GM19023 (cell line): ENCODE data around the gene AOPEP.

Experiments
- ATAC-seq: cut with Tn5 transposase; IDR thresholded peaks from one replicate; pipeline ENCODE4 v1.9.1; 2021; ENCODE audit warnings: mild to moderate bottlenecking, moderate library complexity; ENCODE audit not compliant: unreplicated experiment

The AOPEP gene

GRCh38 chr9:95102001-95102433 is 375.5 kb downstream of the AOPEP start:
- no peak for ATAC-seq

DNA sequence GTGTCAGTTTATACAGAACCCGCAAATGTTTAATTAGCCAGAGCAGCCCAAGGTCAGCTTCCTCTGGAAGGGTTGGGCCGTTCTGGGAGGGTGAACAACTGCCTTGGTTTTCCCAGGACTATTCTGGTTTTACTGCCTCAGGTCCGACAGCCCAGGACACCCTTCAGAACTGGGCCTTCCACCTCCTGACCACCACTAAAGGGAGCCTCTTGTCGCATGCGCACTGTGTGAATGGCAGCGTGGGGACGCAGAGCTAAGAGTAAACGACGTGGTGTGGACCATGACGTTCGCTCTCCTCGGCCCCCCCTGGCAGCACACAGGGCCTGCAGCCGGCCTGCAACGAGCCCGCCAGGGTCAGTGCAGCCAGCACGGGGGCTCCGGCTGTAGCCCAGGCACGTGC is 376.1 kb downstream of the AOPEP start:
- no peak for ATAC-seq

GRCh38 chr9:95103281-95103771 is 376.8 kb downstream of the AOPEP start:
- no peak for ATAC-seq

DNA sequence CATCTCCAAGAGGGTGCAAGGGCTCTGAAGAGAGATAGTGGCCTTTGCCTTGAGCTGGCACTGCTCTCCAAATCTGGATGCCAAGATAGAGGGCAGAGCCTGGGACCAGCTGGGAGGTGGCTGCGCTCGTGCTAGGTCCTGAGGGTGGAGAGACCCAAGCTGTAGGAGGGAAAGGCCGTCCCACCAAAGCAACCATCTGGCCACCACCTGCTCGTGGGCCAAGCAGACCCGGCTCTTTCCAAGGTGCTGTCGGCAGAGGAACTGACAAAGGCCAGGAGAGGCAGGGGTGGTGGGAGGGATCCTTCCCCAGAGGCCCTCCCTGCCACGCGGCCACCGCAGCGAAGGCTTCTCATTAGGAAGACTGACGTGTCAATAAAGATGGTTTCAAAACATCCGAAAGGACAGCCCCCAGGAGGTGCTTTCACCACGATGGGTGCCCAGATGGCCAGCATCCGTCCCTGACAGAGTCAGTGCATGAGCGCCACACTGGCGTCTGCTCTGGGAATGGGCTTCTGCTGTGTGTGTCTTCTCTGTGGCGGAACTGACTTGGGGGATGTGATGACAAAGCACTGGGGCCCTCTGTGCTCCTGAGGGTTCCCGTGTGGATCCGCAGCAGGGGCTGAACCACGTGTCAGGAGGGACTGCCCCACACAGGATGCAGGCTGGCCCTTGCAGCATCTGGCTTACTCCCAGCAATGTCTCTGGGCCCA is 377.5 kb downstream of the AOPEP start:
- no peak for ATAC-seq

- no peak for ATAC-seq
Measured at GRCh38 chr9:95104581-95104960, 378.1 kb downstream of the AOPEP start.

DNA sequence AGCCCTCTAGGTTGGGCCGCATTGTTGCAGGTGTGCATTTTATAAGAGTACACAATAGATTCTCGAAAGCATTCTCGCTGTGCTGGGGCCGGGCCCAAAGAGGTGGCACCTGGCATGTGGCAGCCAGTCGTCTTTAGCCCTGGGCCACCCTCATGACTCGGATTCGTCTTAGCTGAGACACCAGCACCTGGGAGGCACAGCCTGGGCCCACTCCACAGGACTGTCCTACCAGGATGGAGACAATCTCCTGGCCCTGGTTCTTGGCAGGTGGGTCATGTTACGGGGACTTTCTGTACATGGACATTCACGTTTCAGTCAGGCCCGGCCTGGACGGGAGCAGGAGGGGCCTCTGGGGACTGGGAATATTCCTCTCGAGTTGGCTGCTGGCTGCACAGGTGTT is 378.5 kb downstream of the AOPEP start:
- ATAC-seq, result no peak

- ATAC-seq, result no peak
Measured at GRCh38 chr9:95105519-95106287, 379.2 kb downstream of the AOPEP start.

DNA sequence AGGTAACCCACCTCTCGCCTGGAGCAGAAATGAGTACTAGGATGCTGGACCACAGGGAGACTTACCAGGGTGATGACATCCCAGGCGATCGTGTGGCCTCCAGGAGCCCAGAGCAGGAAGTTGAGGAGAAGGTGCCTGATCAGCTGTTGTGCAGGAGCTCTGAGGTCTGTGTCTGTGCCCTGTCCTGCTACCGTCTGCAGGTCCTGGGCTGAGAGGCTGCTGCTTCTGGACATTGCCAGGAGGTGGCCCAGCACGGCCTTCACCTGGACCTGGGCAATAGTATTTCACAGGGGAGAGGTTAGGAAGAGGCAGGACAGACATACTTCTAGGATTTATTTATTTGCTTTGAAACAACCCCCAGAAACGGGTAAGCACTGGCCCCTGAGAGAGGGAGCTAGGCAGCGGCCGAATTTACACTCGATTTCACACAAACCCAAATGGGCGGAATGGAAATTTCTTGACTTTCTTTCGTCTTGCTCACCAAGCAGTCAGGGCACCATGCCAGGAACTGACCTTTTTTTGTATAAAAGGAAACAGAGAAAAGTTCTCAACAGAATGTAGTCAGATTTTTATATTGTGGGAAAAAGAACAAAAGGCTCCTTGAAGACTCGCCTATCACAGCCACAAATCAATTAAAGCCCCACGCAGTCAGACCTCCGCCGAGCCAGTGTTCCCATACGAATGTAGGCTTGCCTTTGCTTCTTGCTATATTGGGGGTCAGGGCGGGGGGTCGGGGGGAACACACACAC is 380.7 kb downstream of the AOPEP start:
- ATAC-seq, result no peak

DNA sequence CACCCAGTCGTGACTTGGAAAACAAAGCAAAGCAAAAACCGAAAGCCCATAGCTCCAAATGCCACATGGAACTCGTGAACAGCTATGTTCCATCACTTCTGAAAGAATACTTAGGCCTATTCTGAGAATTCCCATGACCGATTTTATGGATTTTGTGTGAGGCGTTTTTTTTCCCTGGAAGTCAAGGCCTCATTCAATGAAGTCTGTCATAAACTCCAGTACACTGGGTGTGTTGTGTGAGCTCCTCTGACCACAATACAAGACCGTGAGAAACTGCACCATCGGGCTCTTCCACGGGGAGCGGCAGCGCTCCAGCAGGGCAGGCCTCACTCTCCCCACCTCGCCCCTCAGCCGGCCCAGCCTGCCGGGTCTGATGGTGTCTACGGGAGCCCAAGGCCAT is 381.5 kb downstream of the AOPEP start:
- no peak for ATAC-seq

DNA sequence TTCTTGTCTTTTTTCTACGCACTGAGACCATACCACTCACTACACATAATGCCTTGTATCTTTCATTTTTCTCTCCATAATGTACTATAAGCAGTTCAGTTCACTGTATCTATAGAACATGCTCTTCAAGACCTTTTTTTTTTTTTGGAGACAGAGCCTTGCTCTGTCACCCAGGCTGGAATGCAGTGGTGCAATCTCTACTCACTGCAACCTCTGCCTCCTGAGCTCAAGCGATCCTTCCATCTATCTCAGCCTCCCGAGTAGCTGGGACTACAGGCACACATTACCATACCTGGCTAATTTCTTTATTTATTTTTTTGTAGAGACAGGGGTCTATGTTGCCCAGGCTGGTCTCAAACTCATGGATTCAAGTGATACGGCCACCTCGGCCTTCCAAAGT is 382.3 kb downstream of the AOPEP start:
- ATAC-seq, result no peak

- no peak for ATAC-seq
Measured at GRCh38 chr9:95109456-95109855, 383.0 kb downstream of the AOPEP start.

- ATAC-seq, result no peak
Measured at GRCh38 chr9:95110921-95111525, 384.5 kb downstream of the AOPEP start.

- no peak for ATAC-seq
Measured at GRCh38 chr9:95111716-95112115, 385.2 kb downstream of the AOPEP start.

GRCh38 chr9:95112436-95113280 is 386.2 kb downstream of the AOPEP start:
- ATAC-seq, result no peak

DNA sequence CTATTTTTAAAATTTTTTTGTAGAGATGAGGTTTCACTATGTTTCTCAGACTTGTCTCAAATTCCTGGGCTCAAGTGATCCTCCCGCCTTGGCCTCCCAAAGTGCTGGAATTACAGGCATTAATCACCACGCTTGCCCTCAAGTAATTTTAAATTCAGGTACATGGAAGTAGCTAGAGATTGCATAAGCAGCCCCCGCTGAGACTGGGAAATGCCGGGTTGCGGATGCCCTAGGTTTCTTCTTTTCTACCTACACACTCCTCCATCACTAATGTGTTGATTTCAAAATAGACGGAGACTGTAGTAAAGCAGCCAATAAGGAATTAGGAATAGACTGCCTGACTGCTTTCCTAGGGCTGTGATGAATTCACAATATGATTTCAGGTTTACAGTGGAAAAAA is 388.6 kb downstream of the AOPEP start:
- ATAC-seq, result no peak

DNA sequence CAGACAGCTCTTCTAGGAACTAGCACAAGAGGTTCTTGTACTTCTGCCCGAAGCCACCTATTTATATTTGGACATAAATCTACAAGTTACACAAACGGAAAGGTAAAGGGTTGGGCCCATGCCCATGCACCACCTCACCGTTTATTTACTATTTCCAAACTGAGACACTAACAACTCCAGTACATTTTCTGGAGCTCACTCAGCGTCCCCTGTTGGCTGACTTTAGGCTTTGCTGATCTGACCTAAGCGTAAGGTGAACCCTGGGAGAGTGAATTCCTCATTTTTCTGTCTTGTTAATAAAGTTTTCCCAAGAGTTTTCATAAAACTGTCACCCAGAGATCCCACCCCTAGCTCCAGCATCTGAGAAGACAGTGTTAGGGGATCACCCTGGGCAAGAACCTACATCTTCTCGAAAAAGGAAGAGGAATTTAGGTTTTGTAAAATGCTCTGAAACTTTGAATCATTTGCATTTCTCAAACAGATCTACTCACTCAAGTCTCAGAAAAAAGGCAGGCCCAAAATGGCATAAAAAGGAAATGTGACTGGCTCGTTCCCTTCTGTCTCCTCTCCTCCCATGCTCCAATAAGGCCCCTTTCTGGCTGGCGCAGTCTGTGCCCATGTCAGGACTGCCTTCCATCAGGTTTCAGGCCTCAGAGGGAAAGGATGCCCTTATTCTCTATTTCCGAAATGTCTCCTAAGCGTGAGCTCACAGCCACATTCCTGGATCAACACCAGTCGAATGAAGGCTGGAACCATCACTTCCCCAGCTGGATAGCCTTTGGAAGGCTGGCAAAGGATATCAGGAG is 389.7 kb downstream of the AOPEP start:
- ATAC-seq, result no peak

DNA sequence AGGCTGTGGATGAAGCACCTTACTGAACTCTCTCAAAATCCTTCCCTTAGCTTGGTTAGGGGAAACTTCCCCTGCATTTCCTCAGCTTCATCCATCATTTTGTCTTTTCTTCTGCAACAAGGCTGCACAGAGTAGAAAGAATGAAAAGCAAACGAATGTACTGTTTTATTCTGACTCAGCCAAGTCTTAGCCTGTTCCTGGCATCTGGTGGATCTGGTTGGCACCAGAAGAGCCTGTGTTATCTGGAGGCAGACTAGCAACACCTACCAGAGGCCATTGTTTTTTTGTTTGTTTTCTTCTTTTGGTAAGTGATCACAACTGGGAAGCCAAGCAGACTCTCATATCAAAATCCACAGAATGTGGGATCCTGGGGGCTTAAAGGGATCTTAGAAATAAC is 390.3 kb downstream of the AOPEP start:
- ATAC-seq, result no peak

GRCh38 chr9:95118596-95118995 is 392.1 kb downstream of the AOPEP start:
- no peak for ATAC-seq

GRCh38 chr9:95120781-95121370 is 394.4 kb downstream of the AOPEP start:
- no peak for ATAC-seq
